PC-3 (cell line): Measurements from ENCODE around the gene NUFIP1. TPM values are rescaled to one million over a fixed set of nuclear protein-coding genes. Genes with fewer than 3 reads are reported as not detected.

ENCODE experiments used
- ATAC-seq: fragments of 200-7000 bp; cut with Tn5 transposase; 2 replicates; pipeline ENCODE4 v1.9.1; 2020; ENCODE audit warnings: mild to moderate bottlenecking, moderate library complexity
- BruUV-seq: library from RNA; stranded (reverse); fragments of 400-500 nt; replicated peaks from 2 replicates; lab custom pipeline; 2021; lab: Mats Ljungman, UMichigan
- CTCF ChIA-PET: fragments of 300-600 bp; sonication (Branson Sonifier 250); formaldehyde crosslinking; loops from one replicate; lab custom pipeline; 2022; ENCODE audit warnings: antibody characterized with exemption; lab: Charles Lee
- POLR2A ChIA-PET: fragments of 300-600 bp; sonication (Branson Sonifier 250); formaldehyde crosslinking; loops from one replicate; lab custom pipeline; 2022; ENCODE audit warnings: antibody characterized with exemption; ENCODE audit not compliant: unreplicated experiment; lab: Charles Lee
- DNase-seq: peaks from one replicate; pipeline ENCODE4 v3.0.0-alpha.2; 2015
- H2AFZ ChIP-seq: fragments of 300-600 bp; sonication (generic); 2 replicates; pipeline ENCODE4 v1.6.0; 2016; ENCODE audit warnings: antibody characterized with exemption, low read length
- H3F3A ChIP-seq: fragments of 300-600 bp; sonication (generic); one replicate; pipeline ENCODE4 v1.6.0; 2017; ENCODE audit warnings: antibody characterized with exemption, low read length, control low read depth, mild to moderate bottlenecking; ENCODE audit not compliant: unreplicated experiment
- H3K27ac ChIP-seq: fragments of 300-600 bp; sonication (generic); 2 replicates; pipeline ENCODE4 v1.5.1; 2016; ENCODE audit warnings: mild to moderate bottlenecking, low read length
- H3K27me3 ChIP-seq: fragments of 300-600 bp; sonication (generic); 2 replicates; pipeline ENCODE4 v1.6.1; 2016; ENCODE audit warnings: low read length, mixed read lengths
- H3K36me3 ChIP-seq: fragments of 300-600 bp; sonication (generic); 2 replicates; pipeline ENCODE4 v1.6.1; 2016; ENCODE audit warnings: low read depth, mixed run types, low read length, mixed read lengths
- H3K4me1 ChIP-seq: fragments of 300-600 bp; sonication (generic); 2 replicates; pipeline ENCODE4 v1.5.1; 2016; ENCODE audit warnings: low read length; ENCODE audit not compliant: insufficient read depth
- H3K4me2 ChIP-seq: fragments of 300-600 bp; sonication (generic); 2 replicates; pipeline ENCODE4 v1.6.0; 2016; ENCODE audit warnings: low read length
- H3K4me3 ChIP-seq: fragments of 300-600 bp; sonication (generic); 2 replicates; pipeline ENCODE4 v1.5.1; 2016; ENCODE audit warnings: mild to moderate bottlenecking, low read length, mixed read lengths
- H3K79me2 ChIP-seq: fragments of 300-600 bp; sonication (generic); 2 replicates; pipeline ENCODE4 v1.6.1; 2017; ENCODE audit warnings: low read length, mixed read lengths
- H3K9ac ChIP-seq: fragments of 300-600 bp; sonication (generic); 2 replicates; pipeline ENCODE4 v1.6.0; 2016; ENCODE audit warnings: mild to moderate bottlenecking, low read length
- H3K9me2 ChIP-seq: fragments of 300-600 bp; sonication (generic); replicated peaks from 2 replicates; pipeline ENCODE4 v1.6.1; 2016; ENCODE audit warnings: mixed run types, low read length, mixed read lengths
- H3K9me3 ChIP-seq: fragments of 300-600 bp; sonication (generic); 2 replicates; pipeline ENCODE4 v1.6.1; 2016; ENCODE audit warnings: low read length, mixed read lengths
- H4K20me1 ChIP-seq: fragments of 300-600 bp; sonication (generic); 2 replicates; pipeline ENCODE4 v1.6.1; 2016; ENCODE audit warnings: low read length, mixed read lengths
- EZH2 ChIP-seq: fragments of 300-600 bp; sonication (generic); IDR thresholded peaks from one replicate; pipeline ENCODE4 v1.6.1; 2017; ENCODE audit warnings: antibody characterized with exemption, mild to moderate bottlenecking, low read length; ENCODE audit not compliant: unreplicated experiment
- EZH2phosphoT487 ChIP-seq: fragments of 300-600 bp; sonication (generic); IDR thresholded peaks from 2 replicates; pipeline ENCODE4 v1.6.1; 2018; ENCODE audit warnings: mild to moderate bottlenecking, antibody characterized with exemption, low read length, borderline replicate concordance
- intact Hi-C: fragments of 100-400 bp; cut with micrococcal nuclease; formaldehyde crosslinking; loops from 2 replicates; pipeline ENCODE4 v1.9.0; 2023
- total RNA-seq: library from RNA; depleted of rRNA; stranded (reverse); fragments of >200 nt; gene quantifications from 2 replicates; pipeline ENCODE4 v1.2.3, GENCODE V29; 2014
- TF ChIP-seq, protein P1 (sequence below): fragments of 300-600 bp; sonication (generic); conservative IDR thresholded peaks from 2 replicates; pipeline ENCODE4 v1.5.1; 2017; ENCODE audit warnings: antibody characterized with exemption, low read depth, mild to moderate bottlenecking, low read length

The NUFIP1 gene
- total RNA-seq, 1 experiment from 2014 or later: 4.0 TPM

DNA sequence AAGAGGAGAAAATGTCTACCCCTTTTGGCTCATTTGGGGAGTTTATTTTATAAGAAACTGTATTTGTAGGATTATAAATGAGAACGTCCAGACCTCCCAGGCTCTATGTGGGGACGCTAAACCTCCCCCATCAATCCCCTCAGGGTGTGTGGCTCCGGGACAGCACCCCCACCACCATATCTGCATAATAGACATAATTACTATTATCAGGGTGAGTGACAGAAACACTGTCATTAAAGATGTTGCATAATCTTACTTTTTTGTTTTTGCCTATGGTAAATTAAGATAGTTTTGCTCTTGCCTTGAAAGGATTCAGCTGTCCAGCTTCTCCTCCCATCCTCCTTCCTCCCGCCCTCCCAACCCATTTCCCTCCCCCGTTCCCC, 93.3 kb downstream of the NUFIP1 start:
- Histone ChIP-seq H3F3A (no peaks in the 10 kb centered on the region), H3K79me2 (no peaks in the 10 kb centered on the region), H3K4me2 (no peak overlapping the region), H4K20me1 (no peaks in the 10 kb centered on the region), H3K9ac (no peak overlapping the region), H3K36me3 (no peaks in the 10 kb centered on the region), H3K9me2 (no peaks in the 10 kb centered on the region), H3K4me3 (no peak overlapping the region), H3K27me3 (no peaks in the 10 kb centered on the region), H2AFZ (no peak overlapping the region), H3K4me1 (peaks cover 12% of the 10 kb centered on the region), H3K9me3 (no peaks in the 10 kb centered on the region), H3K27ac (no peak overlapping the region)
- TF ChIP-seq, protein P1, sequence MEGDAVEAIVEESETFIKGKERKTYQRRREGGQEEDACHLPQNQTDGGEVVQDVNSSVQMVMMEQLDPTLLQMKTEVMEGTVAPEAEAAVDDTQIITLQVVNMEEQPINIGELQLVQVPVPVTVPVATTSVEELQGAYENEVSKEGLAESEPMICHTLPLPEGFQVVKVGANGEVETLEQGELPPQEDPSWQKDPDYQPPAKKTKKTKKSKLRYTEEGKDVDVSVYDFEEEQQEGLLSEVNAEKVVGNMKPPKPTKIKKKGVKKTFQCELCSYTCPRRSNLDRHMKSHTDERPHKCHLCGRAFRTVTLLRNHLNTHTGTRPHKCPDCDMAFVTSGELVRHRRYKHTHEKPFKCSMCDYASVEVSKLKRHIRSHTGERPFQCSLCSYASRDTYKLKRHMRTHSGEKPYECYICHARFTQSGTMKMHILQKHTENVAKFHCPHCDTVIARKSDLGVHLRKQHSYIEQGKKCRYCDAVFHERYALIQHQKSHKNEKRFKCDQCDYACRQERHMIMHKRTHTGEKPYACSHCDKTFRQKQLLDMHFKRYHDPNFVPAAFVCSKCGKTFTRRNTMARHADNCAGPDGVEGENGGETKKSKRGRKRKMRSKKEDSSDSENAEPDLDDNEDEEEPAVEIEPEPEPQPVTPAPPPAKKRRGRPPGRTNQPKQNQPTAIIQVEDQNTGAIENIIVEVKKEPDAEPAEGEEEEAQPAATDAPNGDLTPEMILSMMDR: no peak
- TF ChIP-seq EZH2phosphoT487: no peak
- TF ChIP-seq EZH2: no peak
- no peak for ATAC-seq
- intact Hi-C loops: no loop called here
- no peak for DNase-seq
- no TSS peak for BruUV-seq
- POLR2A ChIA-PET: no interaction called here
- CTCF ChIA-PET: no interaction called here

DNA sequence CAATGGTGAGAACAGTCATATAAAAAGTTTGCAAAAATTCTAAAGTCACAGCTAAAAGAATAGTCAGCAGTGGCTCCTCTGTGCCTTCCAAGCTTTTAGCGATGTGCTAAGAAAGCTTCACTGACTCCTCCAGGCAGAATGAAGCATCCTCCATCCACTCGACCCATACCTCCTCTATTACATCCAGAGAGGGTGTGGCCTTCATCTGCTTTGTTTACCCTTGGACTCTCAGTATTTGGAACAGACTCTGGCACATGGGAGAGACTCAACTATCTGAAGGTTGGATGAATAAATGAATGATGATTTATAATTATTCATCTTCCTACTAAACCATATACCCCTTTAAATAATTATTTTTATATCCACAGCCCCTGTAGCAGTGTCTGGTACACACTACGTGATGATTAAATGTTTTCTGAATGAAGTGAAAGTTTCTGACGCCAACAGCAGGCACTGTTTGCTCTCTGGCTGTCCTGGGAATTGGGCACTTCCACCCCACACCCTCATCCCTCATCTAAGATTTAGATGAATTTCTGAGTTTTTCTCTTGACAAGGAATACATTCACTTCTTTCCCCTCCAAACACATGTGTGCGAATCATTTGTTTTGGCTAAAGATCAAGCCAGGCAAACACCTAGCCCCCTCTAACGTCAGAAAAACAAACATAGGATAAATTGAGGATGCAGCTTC, 93.9 kb downstream of the NUFIP1 start:
- no TSS peak for BruUV-seq
- no peaks in the 10 kb centered on the region for H4K20me1 ChIP-seq
- no peak for ATAC-seq
- H3K9ac ChIP-seq: no peak overlapping the region
- no peak overlapping the region for H3K4me2 ChIP-seq
- H3K9me2 ChIP-seq: no peaks in the 10 kb centered on the region
- H3K79me2 ChIP-seq: no peaks in the 10 kb centered on the region
- no peak for DNase-seq
- intact Hi-C loops: no loop called here
- H3K36me3 ChIP-seq: no peaks in the 10 kb centered on the region
- ChIA-PET POLR2A (no interaction called here), CTCF (no interaction called here)
- H3K9me3 ChIP-seq: no peaks in the 10 kb centered on the region
- H3K27ac ChIP-seq: no peak overlapping the region
- no peaks in the 10 kb centered on the region for H3F3A ChIP-seq
- H2AFZ ChIP-seq: no peak overlapping the region
- TF ChIP-seq EZH2phosphoT487 (no peak), EZH2 (no peak)
- TF ChIP-seq, protein P1: no peak
- no peak overlapping the region for H3K4me3 ChIP-seq
- H3K27me3 ChIP-seq: no peaks in the 10 kb centered on the region
- H3K4me1 ChIP-seq: peaks cover 12% of the 10 kb centered on the region
